OCI-LY7 (cell line): Measurements from ENCODE around the gene OR6K6.

Experiments used
- EZH2phosphoT487 ChIP-seq: fragments of 200-600 bp; sonication (generic); IDR thresholded peaks from 2 replicates; pipeline ENCODE4 v1.6.1; 2018; ENCODE audit warnings: low read depth, borderline replicate concordance, mild to moderate bottlenecking, mixed run types, antibody characterized with exemption, low read length, moderate library complexity, mixed read lengths
- TF ChIP-seq, protein P1 (sequence below): fragments of 200-600 bp; sonication (generic); conservative IDR thresholded peaks from 2 replicates; pipeline ENCODE4 v1.5.1; 2014; ENCODE audit warnings: mild to moderate bottlenecking, antibody characterized with exemption, low read length, moderate library complexity, mixed read lengths

DNA sequence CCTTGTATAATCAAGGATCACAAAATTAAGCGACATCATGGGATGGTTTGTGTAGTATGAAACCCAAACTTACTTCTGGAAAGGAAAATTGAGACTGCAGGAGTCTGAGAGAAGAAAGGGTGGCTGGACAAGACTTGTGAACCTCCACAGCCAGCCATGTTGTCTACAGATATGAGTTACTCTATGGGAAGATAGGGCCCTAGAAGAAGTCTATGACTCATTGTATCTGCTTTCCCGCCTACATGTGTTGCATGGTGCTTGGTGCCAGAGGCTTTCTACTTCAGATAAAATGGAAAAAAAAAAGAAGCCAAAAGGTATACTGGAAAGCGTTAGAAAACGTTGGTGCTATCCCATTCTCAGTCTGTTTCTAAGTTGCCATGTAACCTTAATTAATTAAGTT lies 45.2 kb downstream of the OR6K6 start:
- TF ChIP-seq, protein P1, sequence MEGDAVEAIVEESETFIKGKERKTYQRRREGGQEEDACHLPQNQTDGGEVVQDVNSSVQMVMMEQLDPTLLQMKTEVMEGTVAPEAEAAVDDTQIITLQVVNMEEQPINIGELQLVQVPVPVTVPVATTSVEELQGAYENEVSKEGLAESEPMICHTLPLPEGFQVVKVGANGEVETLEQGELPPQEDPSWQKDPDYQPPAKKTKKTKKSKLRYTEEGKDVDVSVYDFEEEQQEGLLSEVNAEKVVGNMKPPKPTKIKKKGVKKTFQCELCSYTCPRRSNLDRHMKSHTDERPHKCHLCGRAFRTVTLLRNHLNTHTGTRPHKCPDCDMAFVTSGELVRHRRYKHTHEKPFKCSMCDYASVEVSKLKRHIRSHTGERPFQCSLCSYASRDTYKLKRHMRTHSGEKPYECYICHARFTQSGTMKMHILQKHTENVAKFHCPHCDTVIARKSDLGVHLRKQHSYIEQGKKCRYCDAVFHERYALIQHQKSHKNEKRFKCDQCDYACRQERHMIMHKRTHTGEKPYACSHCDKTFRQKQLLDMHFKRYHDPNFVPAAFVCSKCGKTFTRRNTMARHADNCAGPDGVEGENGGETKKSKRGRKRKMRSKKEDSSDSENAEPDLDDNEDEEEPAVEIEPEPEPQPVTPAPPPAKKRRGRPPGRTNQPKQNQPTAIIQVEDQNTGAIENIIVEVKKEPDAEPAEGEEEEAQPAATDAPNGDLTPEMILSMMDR: no peak
- TF ChIP-seq EZH2phosphoT487: no peak
